Muscle layer of duodenum (tissue), 2 donors: Measurements from ENCODE around the gene PLCG1.
A peak's percentile ranks its signal among the peaks of the same experiment; 100 is the strongest.

Experiments used
- H3K27ac ChIP-seq: one replicate; pipeline ENCODE4 v1.7.0; 2013; ENCODE audit warnings: mild to moderate bottlenecking, low read length
- H3K27me3 ChIP-seq: one replicate; pipeline ENCODE4 v1.7.0; 2013; ENCODE audit warnings: low read depth, mild to moderate bottlenecking, control low read depth, low read length
- H3K36me3 ChIP-seq, 2 donors: one replicate each; pipeline ENCODE4 v1.7.0; 2013; ENCODE audit warnings: low read length in 2 of 2, control low read depth in 1 of 2, mild to moderate bottlenecking in 1 of 2; ENCODE audit not compliant: insufficient read depth in 2 of 2, control insufficient read depth in 1 of 2
- H3K4me1 ChIP-seq, 2 donors: one replicate each; pipeline ENCODE4 v1.7.0; 2013; ENCODE audit warnings: low read length in 2 of 2, mild to moderate bottlenecking in 2 of 2, control low read depth in 1 of 2, moderate library complexity in 1 of 2; ENCODE audit not compliant: insufficient read depth in 2 of 2, control insufficient read depth in 1 of 2
- H3K4me3 ChIP-seq, 2 donors: one replicate each; pipeline ENCODE4 v1.7.0; 2013; ENCODE audit warnings: low read length in 2 of 2, low read depth in 1 of 2, mild to moderate bottlenecking in 1 of 2
- H3K9me3 ChIP-seq, 2 donors: one replicate each; pipeline ENCODE4 v1.7.0; 2013; ENCODE audit warnings: low read length in 2 of 2, control low read depth in 1 of 2, mild to moderate bottlenecking in 1 of 2; ENCODE audit not compliant: control insufficient read depth in 1 of 2
- donor health status: healthy.

The PLCG1 gene

GRCh38 chr20:41204304-41205265 lies 67.2 kb downstream of the PLCG1 start:
- Histone ChIP-seq H3K4me1 (no peaks in the 10 kb centered on the region), H3K4me3 (no peak overlapping the region), H3K36me3 (peaks cover 8 to 27% of the 10 kb centered on the region in 2 donors), H3K9me3 (no peaks in the 10 kb centered on the region), H3K27me3 (no peaks in the 10 kb centered on the region), H3K27ac (no peak overlapping the region)

- no peak overlapping the region for H3K27ac ChIP-seq
- no peak overlapping the region for H3K4me3 ChIP-seq
Observed at GRCh38 chr20:41205313-41205712, 68.0 kb downstream of the PLCG1 start.

GRCh38 chr20:41213150-41213820 lies 75.9 kb downstream of the PLCG1 start:
- H3K9me3 ChIP-seq: no peaks in the 10 kb centered on the region
- H3K4me3 ChIP-seq: no peak overlapping the region
- peaks cover 0 to 11% of the 10 kb centered on the region in 2 donors for H3K4me1 ChIP-seq
- no peaks in the 10 kb centered on the region for H3K27me3 ChIP-seq
- H3K36me3 ChIP-seq: no peaks in the 10 kb centered on the region
- no peak overlapping the region for H3K27ac ChIP-seq

More at GRCh38 chr20:41205313-41205712, 68.0 kb downstream of the PLCG1 start:
- Histone ChIP-seq H3K36me3 (peaks cover 8 to 27% of the 10 kb centered on the region in 2 donors), H3K27me3 (no peaks in the 10 kb centered on the region), H3K4me1 (no peaks in the 10 kb centered on the region), H3K9me3 (no peaks in the 10 kb centered on the region)

- Histone ChIP-seq H3K27me3 (no peaks in the 10 kb centered on the region), H3K27ac (no peak overlapping the region), H3K4me1 (peaks cover 0 to 13% of the 10 kb centered on the region in 2 donors), H3K9me3 (no peaks in the 10 kb centered on the region), H3K36me3 (no peaks in the 10 kb centered on the region), H3K4me3 (no peak overlapping the region)
Observed at GRCh38 chr20:41214202-41214601, 76.9 kb downstream of the PLCG1 start.

GRCh38 chr20:41214666-41215065 lies 77.3 kb downstream of the PLCG1 start:
- H3K4me3 ChIP-seq: no peak overlapping the region
- no peaks in the 10 kb centered on the region for H3K9me3 ChIP-seq
- H3K27ac ChIP-seq: no peak overlapping the region
- no peaks in the 10 kb centered on the region for H3K36me3 ChIP-seq
- no peaks in the 10 kb centered on the region for H3K27me3 ChIP-seq
- peaks cover 0 to 13% of the 10 kb centered on the region in 2 donors for H3K4me1 ChIP-seq

- Histone ChIP-seq H3K4me3 (no peak overlapping the region), H3K4me1 (peaks cover 4 to 28% of the 10 kb centered on the region in 2 donors), H3K27me3 (no peaks in the 10 kb centered on the region), H3K9me3 (no peaks in the 10 kb centered on the region), H3K27ac (no peak overlapping the region), H3K36me3 (no peaks in the 10 kb centered on the region)
Observed at GRCh38 chr20:41217422-41217821, 80.1 kb downstream of the PLCG1 start.

- no peaks in the 10 kb centered on the region for H3K9me3 ChIP-seq
- H3K27ac ChIP-seq: no peak overlapping the region
- no peaks in the 10 kb centered on the region for H3K27me3 ChIP-seq
- H3K36me3 ChIP-seq: no peaks in the 10 kb centered on the region
- no peak overlapping the region for H3K4me3 ChIP-seq
- peaks cover 4 to 31% of the 10 kb centered on the region in 2 donors for H3K4me1 ChIP-seq
Observed at GRCh38 chr20:41218466-41218865, 81.1 kb downstream of the PLCG1 start.

GRCh38 chr20:41219824-41220223 lies 82.5 kb downstream of the PLCG1 start:
- no peaks in the 10 kb centered on the region for H3K36me3 ChIP-seq
- peaks cover 4 to 33% of the 10 kb centered on the region in 2 donors for H3K4me1 ChIP-seq
- H3K4me3 ChIP-seq: no peak overlapping the region
- H3K27me3 ChIP-seq: no peaks in the 10 kb centered on the region
- no peak overlapping the region for H3K27ac ChIP-seq
- no peaks in the 10 kb centered on the region for H3K9me3 ChIP-seq

GRCh38 chr20:41221614-41222218 lies 84.4 kb downstream of the PLCG1 start:
- Histone ChIP-seq H3K27me3 (no peaks in the 10 kb centered on the region), H3K4me3 (no peak overlapping the region), H3K4me1 (peaks cover 4 to 33% of the 10 kb centered on the region in 2 donors)

GRCh38 chr20:41222296-41222695 lies 85.0 kb downstream of the PLCG1 start:
- H3K27me3 ChIP-seq: no peaks in the 10 kb centered on the region
- no peaks in the 10 kb centered on the region for H3K9me3 ChIP-seq
- H3K36me3 ChIP-seq: no peaks in the 10 kb centered on the region
- peak overlapping the region; percentile 52 for H3K27ac ChIP-seq
- H3K4me3 ChIP-seq: no peak overlapping the region
- H3K4me1 ChIP-seq: peaks cover 4 to 33% of the 10 kb centered on the region in 2 donors

More at GRCh38 chr20:41221614-41222218, 84.4 kb downstream of the PLCG1 start:
- H3K27ac ChIP-seq: peak overlapping the region; percentile 52
- no peaks in the 10 kb centered on the region for H3K9me3 ChIP-seq
- H3K36me3 ChIP-seq: no peaks in the 10 kb centered on the region

- H3K9me3 ChIP-seq: no peaks in the 10 kb centered on the region
- peak overlapping the region; percentile 52 for H3K27ac ChIP-seq
- H3K36me3 ChIP-seq: no peaks in the 10 kb centered on the region
- H3K27me3 ChIP-seq: no peaks in the 10 kb centered on the region
- peaks cover 4 to 33% of the 10 kb centered on the region in 2 donors for H3K4me1 ChIP-seq
- no peak overlapping the region for H3K4me3 ChIP-seq
Observed at GRCh38 chr20:41222703-41223102, 85.4 kb downstream of the PLCG1 start.
